Spleen (tissue), 11 donors: Measurements from ENCODE around the gene SPTBN2. TPM values are rescaled to one million over a fixed set of nuclear protein-coding genes. Genes with fewer than 3 reads are reported as not detected.

ENCODE experiments used
- DNase-seq: peaks from one replicate; pipeline ENCODE4 v3.0.0-alpha.2; 2020
- H3K27ac ChIP-seq, 8 donors: fragments of 200-600 bp; sonication (generic) in 7 of 8; 1 replicate in 4 of 8; 2 replicates in 4 of 8; pipeline versions ENCODE4 v1.5.0 to v1.8.0; 2016 to 2021; ENCODE audit warnings: inconsistent platforms in 4 of 8, mild to moderate bottlenecking in 4 of 8, moderate library complexity in 1 of 8
- H3K27me3 ChIP-seq, 7 donors: fragments of 200-600 bp; sonication (generic) in 6 of 7; replicated peaks in 1 of 7; 1 replicate in 4 of 7; 2 replicates in 3 of 7; pipeline versions ENCODE4 v1.5.0 to v1.8.0; 2016 to 2021; ENCODE audit warnings: inconsistent platforms in 3 of 7, mild to moderate bottlenecking in 1 of 7
- H3K36me3 ChIP-seq, 6 donors: fragments of 200-600 bp; sonication (generic) in 5 of 6; 1 replicate in 4 of 6; 2 replicates in 2 of 6; pipeline versions ENCODE4 v1.5.0 to v1.8.0; 2016 to 2021; ENCODE audit warnings: inconsistent platforms in 2 of 6
- H3K4me1 ChIP-seq, 6 donors: fragments of 200-600 bp; sonication (generic) in 5 of 6; 1 replicate in 3 of 6; 2 replicates in 3 of 6; pipeline versions ENCODE4 v1.5.0 to v1.8.0; 2016 to 2021; ENCODE audit warnings: inconsistent platforms in 3 of 6
- H3K4me3 ChIP-seq, 8 donors: fragments of 200-600 bp; sonication (generic) in 7 of 8; 1 replicate in 4 of 8; 2 replicates in 4 of 8; pipeline versions ENCODE4 v1.5.0 to v1.8.0; 2016 to 2021; ENCODE audit warnings: inconsistent platforms in 4 of 8, mild to moderate bottlenecking in 4 of 8, moderate library complexity in 2 of 8
- H3K9me3 ChIP-seq, 8 donors: fragments of 200-600 bp; sonication (generic) in 7 of 8; 1 replicate in 4 of 8; 2 replicates in 4 of 8; pipeline versions ENCODE4 v1.5.0 to v1.8.0; 2016 to 2021; ENCODE audit warnings: inconsistent platforms in 4 of 8
- POLR2A ChIP-seq, 3 donors: fragments of 450-650 bp; IDR thresholded peaks; one replicate each; pipeline ENCODE4 v1.5.1; 2017; ENCODE audit warnings: antibody characterized with exemption in 3 of 3, mild to moderate bottlenecking in 1 of 3
- POLR2AphosphoS5 ChIP-seq, 3 donors: sonication (generic); formaldehyde crosslinking; IDR thresholded peaks; one replicate each; pipeline ENCODE4 v1.5.1; 2017; ENCODE audit warnings: antibody characterized with exemption in 3 of 3
- WGBS, 5 donors: extraction: QIAGEN DNeasy Blood & Tissue Kit in 3 of 5; methylation state at CpG; one replicate each; pipeline versions ENCODE4 v1.1.5 to v1.1.7; 2013 to 2018; 5-methylcytosine and 5-hydroxymethylcytosine counted together
- intact Hi-C: fragments of 100-400 bp; cut with DNase I; formaldehyde crosslinking; loops from one replicate; pipeline ENCODE4 v1.15.0; 2023; ENCODE audit warnings: low total_unique reads
- polyA plus RNA-seq, 3 donors: library from polyadenylated mRNA; stranded (reverse); fragments of 200-250 nt; gene quantifications; one replicate each; pipeline ENCODE4 v1.2.1, GENCODE V29; 2013
- total RNA-seq, 7 donors: library from RNA; depleted of rRNA in 3 of 7; stranded (reverse); fragments of >200 nt in 3 of 7; fragmentation: NEBNext Ultra II Directional in 4 of 7; extraction: Animal tissue kit (Norgen Biotek cat#: 25700) in 4 of 7; gene quantifications; one replicate each; pipeline versions ENCODE4 v1.1.0 to v1.2.1, GENCODE V29; 2016 to 2021
- TF ChIP-seq, protein P1 (sequence below), 11 experiments: fragments of 200-600 bp in 7 of 11; fragments of 450-650 bp in 4 of 11; sonication (generic) in 4 of 11; IDR thresholded peaks in 8 of 11; conservative IDR thresholded peaks in 3 of 11; 1 replicate in 7 of 11; 2 replicates in 4 of 11; pipeline versions ENCODE4 v1.4.0 to v1.8.0; 2016 to 2021; ENCODE audit warnings: antibody characterized with exemption in 11 of 11, inconsistent platforms in 4 of 11, mild to moderate bottlenecking in 1 of 11
- donor health status: healthy with polysubstance abuse.
- donor health status: DM: no; HTN: no; CAD: no; lungs with moderate emphysema.
- donor health status: DM: no; HTN: no; CAD: no.
- donor health status: Bipolar disorder and iron deficiency.
- donor health status: healthy.
- donor health status: DM: no; HTN: no; CAD: no.
- donor health status: DM: yes; HTN: yes; CAD: no.

Gene SPTBN2
- total and polyA plus RNA-seq, 10 donors: 0.61 to 5.1 (median 3.7) TPM

DNA sequence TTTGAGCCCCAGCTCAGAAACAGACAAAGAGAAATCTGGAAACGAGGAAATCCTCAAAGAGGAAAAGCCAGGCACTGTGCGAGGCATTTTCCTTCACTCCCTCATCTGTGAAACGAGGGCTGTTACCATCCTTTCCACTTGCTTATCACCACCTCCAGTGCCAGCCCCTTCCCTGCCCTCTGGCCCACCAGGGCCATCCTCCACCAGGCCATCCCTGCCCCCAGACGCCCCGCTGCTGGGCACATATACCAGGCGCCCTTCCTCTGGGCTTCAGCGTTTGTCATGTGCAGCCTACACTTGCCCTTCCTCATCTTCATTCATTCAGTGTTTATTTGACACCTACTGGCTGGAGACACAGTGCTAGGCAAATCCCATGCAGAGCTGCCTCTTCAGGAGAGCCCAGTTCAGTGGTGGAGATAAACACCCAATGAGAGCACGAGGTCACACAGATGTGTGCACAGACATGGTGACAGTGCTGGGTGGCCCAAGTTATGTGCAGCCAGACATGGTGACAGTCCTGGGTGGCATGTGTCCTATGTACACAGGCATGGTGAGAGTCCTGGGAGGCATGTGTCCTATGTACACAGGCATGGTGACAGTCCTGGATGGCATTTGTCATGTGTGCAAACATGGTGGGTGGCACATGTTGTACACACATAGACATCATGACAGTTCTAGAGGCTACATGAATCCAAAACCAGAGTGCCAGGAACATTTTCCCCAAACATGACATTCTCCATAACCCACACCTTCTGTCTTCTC lies 9.7 kb downstream of the SPTBN2 start:
- 81 to 89% (median 82%) methylated on average over 8 of the region's 8 CpGs for WGBS, 5 donors

DNA sequence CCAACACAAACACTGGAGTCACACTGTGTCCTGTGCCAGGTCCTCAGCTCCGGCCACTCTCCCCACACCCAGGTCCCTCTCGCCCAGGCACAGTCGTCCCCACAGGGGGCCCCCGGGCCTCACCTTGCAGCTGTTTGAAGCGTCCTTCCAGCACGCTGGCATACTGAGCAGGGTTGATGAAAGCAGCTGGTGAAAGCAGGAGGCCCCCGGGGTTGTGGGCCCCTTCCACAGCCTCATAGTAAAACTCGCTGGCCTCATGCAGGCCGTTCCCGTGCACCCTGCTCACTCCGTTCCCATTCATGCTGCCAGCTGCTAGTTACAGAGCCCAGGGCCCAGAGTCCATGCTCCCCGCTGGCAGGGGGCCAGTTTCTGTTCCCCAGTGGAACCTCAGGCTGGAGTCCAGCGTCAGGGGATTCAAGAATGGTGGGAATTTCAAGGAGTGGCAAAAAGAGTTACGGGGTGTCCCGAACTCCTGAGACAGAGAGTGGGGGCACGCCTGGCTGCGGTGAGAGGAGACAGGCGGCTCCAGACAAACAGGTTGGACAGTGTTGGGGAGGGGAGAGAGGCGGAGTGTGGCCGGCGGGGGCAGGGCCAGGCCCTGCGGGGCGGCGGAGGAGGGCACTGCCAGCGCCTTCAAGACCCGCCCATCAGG lies 10.6 kb downstream of the SPTBN2 start:
- no peak overlapping the region for H3K4me3 ChIP-seq
- H3K27me3 ChIP-seq: peaks cover 0 to 22% (median 0%) of the 10 kb centered on the region in 7 donors
- DNase-seq: no peak

More for the DNA sequence above, 9.7 kb downstream of the SPTBN2 start:
- Histone ChIP-seq H3K36me3 (no peaks in the 10 kb centered on the region), H3K9me3 (no peaks in the 10 kb centered on the region), H3K27me3 (peaks cover 0 to 28% (median 0%) of the 10 kb centered on the region in 7 donors), H3K27ac (peak overlapping the region in 1 of 8 donors; percentile 36), H3K4me1 (peaks cover 0 to 9% (median 0%) of the 10 kb centered on the region in 6 donors), H3K4me3 (no peak overlapping the region)
- no peak for DNase-seq
- intact Hi-C loops: no loop called here
- TF ChIP-seq, protein P1, sequence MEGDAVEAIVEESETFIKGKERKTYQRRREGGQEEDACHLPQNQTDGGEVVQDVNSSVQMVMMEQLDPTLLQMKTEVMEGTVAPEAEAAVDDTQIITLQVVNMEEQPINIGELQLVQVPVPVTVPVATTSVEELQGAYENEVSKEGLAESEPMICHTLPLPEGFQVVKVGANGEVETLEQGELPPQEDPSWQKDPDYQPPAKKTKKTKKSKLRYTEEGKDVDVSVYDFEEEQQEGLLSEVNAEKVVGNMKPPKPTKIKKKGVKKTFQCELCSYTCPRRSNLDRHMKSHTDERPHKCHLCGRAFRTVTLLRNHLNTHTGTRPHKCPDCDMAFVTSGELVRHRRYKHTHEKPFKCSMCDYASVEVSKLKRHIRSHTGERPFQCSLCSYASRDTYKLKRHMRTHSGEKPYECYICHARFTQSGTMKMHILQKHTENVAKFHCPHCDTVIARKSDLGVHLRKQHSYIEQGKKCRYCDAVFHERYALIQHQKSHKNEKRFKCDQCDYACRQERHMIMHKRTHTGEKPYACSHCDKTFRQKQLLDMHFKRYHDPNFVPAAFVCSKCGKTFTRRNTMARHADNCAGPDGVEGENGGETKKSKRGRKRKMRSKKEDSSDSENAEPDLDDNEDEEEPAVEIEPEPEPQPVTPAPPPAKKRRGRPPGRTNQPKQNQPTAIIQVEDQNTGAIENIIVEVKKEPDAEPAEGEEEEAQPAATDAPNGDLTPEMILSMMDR (IDR thresholded peaks at IDR 0.05 in 8 of 11, conservative IDR thresholded peaks at IDR 0.05 in 3 of 11): no peak
- TF ChIP-seq POLR2A (IDR thresholded peaks at IDR 0.05): no peak
- no peak for TF ChIP-seq POLR2AphosphoS5 (IDR thresholded peaks at IDR 0.05)

DNA sequence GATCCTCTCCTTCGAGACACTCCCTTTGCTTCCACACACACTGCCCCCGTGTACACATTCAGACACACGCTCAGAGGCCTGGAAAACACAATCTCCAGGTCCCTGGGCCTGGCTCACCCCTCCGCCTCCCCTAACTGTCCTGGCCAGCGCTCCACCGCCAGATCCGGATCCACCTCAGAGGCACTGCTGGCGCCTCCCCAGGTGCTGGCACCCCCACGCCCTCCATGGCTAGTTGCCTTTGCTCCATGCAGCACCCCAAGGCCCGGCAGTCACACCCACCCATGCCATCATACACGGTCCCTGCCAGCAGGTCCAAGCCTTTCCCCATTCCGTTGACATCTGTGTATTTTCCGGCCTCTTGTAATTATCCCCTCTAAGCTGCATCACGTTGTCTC lies 11.1 kb downstream of the SPTBN2 start:
- H3K27ac ChIP-seq: no peak overlapping the region
- peak; percentile 63 for DNase-seq
- no peak overlapping the region for H3K4me3 ChIP-seq
- H3K27me3 ChIP-seq: peaks cover 0 to 22% (median 0%) of the 10 kb centered on the region in 7 donors
- H3K4me1 ChIP-seq: peaks cover 0 to 9% (median 0%) of the 10 kb centered on the region in 6 donors
- TF ChIP-seq, protein P1 (IDR thresholded peaks at IDR 0.05 in 8 of 11, conservative IDR thresholded peaks at IDR 0.05 in 3 of 11): no peak
- no peak for TF ChIP-seq POLR2AphosphoS5 (IDR thresholded peaks at IDR 0.05)
- no peak for TF ChIP-seq POLR2A (IDR thresholded peaks at IDR 0.05)
- 84 to 95% (median 93%) methylated on average over 14 of the region's 14 CpGs for WGBS, 5 donors
- no peaks in the 10 kb centered on the region for H3K36me3 ChIP-seq
- intact Hi-C loops: no loop called here
- no peaks in the 10 kb centered on the region for H3K9me3 ChIP-seq

More for the DNA sequence above, 10.6 kb downstream of the SPTBN2 start:
- Histone ChIP-seq H3K9me3 (no peaks in the 10 kb centered on the region), H3K4me1 (peaks cover 0 to 9% (median 0%) of the 10 kb centered on the region in 6 donors), H3K36me3 (no peaks in the 10 kb centered on the region), H3K27ac (no peak overlapping the region)
- 70 to 90% (median 83%) methylated on average over 25 to 26 of the region's 26 CpGs for WGBS, 5 donors
- TF ChIP-seq POLR2A (IDR thresholded peaks at IDR 0.05) (no peak), POLR2AphosphoS5 (IDR thresholded peaks at IDR 0.05) (no peak)
- TF ChIP-seq, protein P1 (IDR thresholded peaks at IDR 0.05 in 8 of 11, conservative IDR thresholded peaks at IDR 0.05 in 3 of 11): peak in 1 of 11 experiments; percentile 27
- intact Hi-C loops: no loop called here

DNA sequence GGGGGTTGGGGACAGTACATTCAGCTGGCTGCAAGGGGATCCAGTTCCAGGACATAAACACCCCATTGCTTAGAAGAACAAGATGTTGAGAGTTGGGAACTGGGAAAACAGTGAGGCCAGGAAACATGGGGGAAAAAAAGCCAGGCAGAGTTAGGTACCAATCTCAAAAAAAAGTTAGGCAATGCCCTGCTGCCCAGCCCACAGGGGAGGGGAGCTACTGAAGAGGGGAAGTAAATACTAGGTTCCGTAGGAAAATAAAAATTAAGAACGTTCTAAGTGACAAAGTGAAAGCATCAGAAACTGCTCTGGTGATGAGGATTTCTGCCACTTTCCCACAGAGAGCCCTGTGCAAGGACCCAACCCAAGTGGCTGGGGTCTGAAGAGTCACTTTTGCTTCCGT lies 12.0 kb downstream of the SPTBN2 start:
- 48 to 70% (median 56%) methylated on average over 3 of the region's 3 CpGs for WGBS, 5 donors
- TF ChIP-seq POLR2AphosphoS5 (IDR thresholded peaks at IDR 0.05) (no peak), POLR2A (IDR thresholded peaks at IDR 0.05) (no peak)
- TF ChIP-seq, protein P1 (IDR thresholded peaks at IDR 0.05 in 8 of 11, conservative IDR thresholded peaks at IDR 0.05 in 3 of 11): no peak
- Histone ChIP-seq H3K4me3 (no peak overlapping the region), H3K27ac (no peak overlapping the region), H3K4me1 (peaks cover 0 to 9% (median 0%) of the 10 kb centered on the region in 6 donors), H3K36me3 (no peaks in the 10 kb centered on the region), H3K27me3 (peaks cover 0 to 22% (median 0%) of the 10 kb centered on the region in 7 donors), H3K9me3 (no peaks in the 10 kb centered on the region)
- DNase-seq: peak; percentile 10
- intact Hi-C loops: no loop called here
